HEK293 (cell line): ENCODE data around the gene SYN1.
A peak's percentile ranks its signal among the peaks of the same experiment; 100 is the strongest.

Experiments
- CTCF ChIA-PET: fragments of 350-600 bp; formaldehyde crosslinking; extraction: SDS; loops from one replicate; lab custom pipeline; 2021; ENCODE audit warnings: antibody characterized with exemption; lab: Yijun Ruan, JAX
- POLR2A ChIA-PET: fragments of 300-600 bp; formaldehyde crosslinking; extraction: SDS; loops from one replicate; lab custom pipeline; 2020; ENCODE audit warnings: antibody characterized with exemption, inconsistent platforms; lab: Yijun Ruan, JAX
- H3K27ac ChIP-seq: fragments of 200-500 bp; sonication (Bioruptor generic); 2 replicates; pipeline ENCODE4 v1.5.1; 2014; ENCODE audit warnings: low read depth, low read length, control low read depth, inconsistent platforms; ENCODE audit errors: extremely low read depth
- H3K36me3 ChIP-seq, 2 experiments: fragments of 200-500 bp in 1 of 2; sonication (Bioruptor generic) in 1 of 2; 1 replicate in 1 of 2; 2 replicates in 1 of 2; pipeline ENCODE4 v1.5.1; 2014 to 2017; ENCODE audit warnings: inconsistent platforms in 2 of 2, low read length in 2 of 2; ENCODE audit not compliant: control insufficient read depth in 2 of 2, insufficient read depth in 1 of 2
- H3K4me1 ChIP-seq: fragments of 200-500 bp; sonication (Bioruptor generic); 2 replicates; pipeline ENCODE4 v1.5.1; 2014; ENCODE audit warnings: mild to moderate bottlenecking, low read length, inconsistent platforms; ENCODE audit not compliant: control insufficient read depth, insufficient read depth
- H3K4me3 ChIP-seq: 2 replicates; pipeline ENCODE4 v1.5.1; 2011; ENCODE audit warnings: low read depth, mild to moderate bottlenecking, control low read depth, low read length, moderate library complexity
- H3K9me3 ChIP-seq: fragments of 200-500 bp; sonication (Bioruptor generic); 2 replicates; pipeline ENCODE4 v1.5.1; 2014; ENCODE audit warnings: low read depth, low read length, inconsistent platforms; ENCODE audit not compliant: control insufficient read depth, insufficient read depth
- FEZF1 ChIP-seq: fragments of 450-650 bp; formaldehyde crosslinking; IDR thresholded peaks from 2 replicates; pipeline ENCODE4 v1.5.1; 2016; ENCODE audit warnings: missing biosample characterization, missing genetic modification characterization
- GLI4 ChIP-seq: fragments of 450-650 bp; formaldehyde crosslinking; IDR thresholded peaks from 2 replicates; pipeline ENCODE4 v1.5.1; 2016; ENCODE audit warnings: missing biosample characterization, missing genetic modification characterization
- GLIS2 ChIP-seq: fragments of 450-650 bp; formaldehyde crosslinking; IDR thresholded peaks from 2 replicates; pipeline ENCODE4 v1.5.1; 2016; ENCODE audit warnings: missing biosample characterization, missing genetic modification characterization
- IKZF3 ChIP-seq: fragments of 450-650 bp; IDR thresholded peaks from 2 replicates; pipeline ENCODE4 v1.5.0; 2018; ENCODE audit warnings: missing biosample characterization, mild to moderate bottlenecking, missing genetic modification characterization, moderate library complexity
- KLF9 ChIP-seq: fragments of 450-650 bp; formaldehyde crosslinking; IDR thresholded peaks from 2 replicates; pipeline ENCODE4 v1.5.1; 2016; ENCODE audit warnings: missing biosample characterization, missing genetic modification characterization, low read depth
- MZF1 ChIP-seq: fragments of 450-650 bp; formaldehyde crosslinking; IDR thresholded peaks from 2 replicates; pipeline ENCODE4 v1.5.1; 2017; ENCODE audit warnings: missing biosample characterization, missing genetic modification characterization, borderline replicate concordance
- RBAK ChIP-seq: fragments of 450-650 bp; formaldehyde crosslinking; IDR thresholded peaks from 2 replicates; pipeline ENCODE4 v1.5.1; 2016; ENCODE audit warnings: missing biosample characterization, missing genetic modification characterization
- SP2 ChIP-seq: fragments of 450-650 bp; formaldehyde crosslinking; IDR thresholded peaks from 2 replicates; pipeline ENCODE4 v1.5.1; 2016; ENCODE audit warnings: missing biosample characterization, missing genetic modification characterization
- SP3 ChIP-seq: fragments of 450-650 bp; formaldehyde crosslinking; IDR thresholded peaks from 2 replicates; pipeline ENCODE4 v1.5.1; 2016; ENCODE audit warnings: missing biosample characterization, missing genetic modification characterization
- SP7 ChIP-seq: fragments of 450-650 bp; formaldehyde crosslinking; IDR thresholded peaks from 2 replicates; pipeline ENCODE4 v1.5.1; 2016; ENCODE audit warnings: missing biosample characterization, missing genetic modification characterization
- ZBTB44 ChIP-seq: fragments of 450-650 bp; IDR thresholded peaks from 2 replicates; pipeline ENCODE4 v1.5.1; 2018; ENCODE audit warnings: missing biosample characterization, mild to moderate bottlenecking, missing genetic modification characterization
- ZBTB48 ChIP-seq: fragments of 450-650 bp; formaldehyde crosslinking; IDR thresholded peaks from 2 replicates; pipeline ENCODE4 v1.5.1; 2016; ENCODE audit warnings: missing biosample characterization, missing genetic modification characterization
- ZBTB49 ChIP-seq: fragments of 450-650 bp; formaldehyde crosslinking; IDR thresholded peaks from 2 replicates; pipeline ENCODE4 v1.5.1; 2016; ENCODE audit warnings: missing biosample characterization, missing genetic modification characterization, low read depth
- ZEB2 ChIP-seq: fragments of 450-650 bp; formaldehyde crosslinking; IDR thresholded peaks from 2 replicates; pipeline ENCODE4 v1.5.1; 2016; ENCODE audit warnings: missing biosample characterization, missing genetic modification characterization
- ZFHX2 ChIP-seq: fragments of 450-650 bp; formaldehyde crosslinking; conservative IDR thresholded peaks from 2 replicates; pipeline ENCODE4 v1.5.1; 2016; ENCODE audit warnings: missing biosample characterization, missing genetic modification characterization
- ZIC2 ChIP-seq: fragments of 450-650 bp; formaldehyde crosslinking; IDR thresholded peaks from 2 replicates; pipeline ENCODE4 v1.5.1; 2016; ENCODE audit warnings: missing biosample characterization, missing genetic modification characterization
- ZNF114 ChIP-seq: fragments of 450-650 bp; formaldehyde crosslinking; IDR thresholded peaks from 2 replicates; pipeline ENCODE4 v1.5.0; 2017; ENCODE audit warnings: missing biosample characterization, missing genetic modification characterization
- ZNF23 ChIP-seq: fragments of 450-650 bp; formaldehyde crosslinking; IDR thresholded peaks from 2 replicates; pipeline ENCODE4 v1.5.1; 2016; ENCODE audit warnings: missing biosample characterization, missing genetic modification characterization, borderline replicate concordance
- ZNF248 ChIP-seq: fragments of 450-650 bp; formaldehyde crosslinking; IDR thresholded peaks from 2 replicates; pipeline ENCODE4 v1.5.1; 2017; ENCODE audit warnings: missing biosample characterization, missing genetic modification characterization
- ZNF350 ChIP-seq: fragments of 450-650 bp; formaldehyde crosslinking; IDR thresholded peaks from 2 replicates; pipeline ENCODE4 v1.5.0; 2017; ENCODE audit warnings: missing biosample characterization, mild to moderate bottlenecking, missing genetic modification characterization
- ZNF391 ChIP-seq: fragments of 450-650 bp; formaldehyde crosslinking; IDR thresholded peaks from 2 replicates; pipeline ENCODE4 v1.5.1; 2016; ENCODE audit warnings: low read depth, missing biosample characterization, missing genetic modification characterization, borderline replicate concordance
- ZNF416 ChIP-seq: fragments of 450-650 bp; formaldehyde crosslinking; IDR thresholded peaks from 2 replicates; pipeline ENCODE4 v1.5.1; 2016; ENCODE audit warnings: missing biosample characterization, missing genetic modification characterization
- ZNF514 ChIP-seq: fragments of 450-650 bp; formaldehyde crosslinking; IDR thresholded peaks from 2 replicates; pipeline ENCODE4 v1.5.1; 2016; ENCODE audit warnings: missing biosample characterization, missing genetic modification characterization
- ZNF555 ChIP-seq: fragments of 450-650 bp; formaldehyde crosslinking; conservative IDR thresholded peaks from 2 replicates; pipeline ENCODE4 v1.5.1; 2017; ENCODE audit warnings: missing biosample characterization, mild to moderate bottlenecking, missing genetic modification characterization, inconsistent platforms
- ZNF558 ChIP-seq: fragments of 450-650 bp; formaldehyde crosslinking; IDR thresholded peaks from 2 replicates; pipeline ENCODE4 v1.5.1; 2016; ENCODE audit warnings: missing biosample characterization, missing genetic modification characterization
- ZNF561 ChIP-seq: fragments of 450-650 bp; IDR thresholded peaks from 2 replicates; pipeline ENCODE4 v1.5.1; 2018; ENCODE audit warnings: missing biosample characterization, missing genetic modification characterization, borderline replicate concordance
- ZNF660 ChIP-seq: fragments of 450-650 bp; IDR thresholded peaks from 2 replicates; pipeline ENCODE4 v1.5.1; 2018; ENCODE audit warnings: missing biosample characterization, mild to moderate bottlenecking, missing genetic modification characterization
- ZNF677 ChIP-seq: fragments of 450-650 bp; IDR thresholded peaks from 2 replicates; pipeline ENCODE4 v1.5.0; 2018; ENCODE audit warnings: missing biosample characterization, mild to moderate bottlenecking, missing genetic modification characterization, moderate library complexity
- ZNF792 ChIP-seq: fragments of 450-650 bp; formaldehyde crosslinking; IDR thresholded peaks from 2 replicates; pipeline ENCODE4 v1.5.1; 2016; ENCODE audit warnings: missing biosample characterization, missing genetic modification characterization
- ZNF843 ChIP-seq: fragments of 450-650 bp; formaldehyde crosslinking; IDR thresholded peaks from 2 replicates; pipeline ENCODE4 v1.5.1; 2016; ENCODE audit warnings: missing biosample characterization, missing genetic modification characterization
- ZSCAN30 ChIP-seq: fragments of 450-650 bp; IDR thresholded peaks from 2 replicates; pipeline ENCODE4 v1.5.1; 2018; ENCODE audit warnings: missing biosample characterization, mild to moderate bottlenecking, missing genetic modification characterization, moderate library complexity

SYN1 gene

DNA sequence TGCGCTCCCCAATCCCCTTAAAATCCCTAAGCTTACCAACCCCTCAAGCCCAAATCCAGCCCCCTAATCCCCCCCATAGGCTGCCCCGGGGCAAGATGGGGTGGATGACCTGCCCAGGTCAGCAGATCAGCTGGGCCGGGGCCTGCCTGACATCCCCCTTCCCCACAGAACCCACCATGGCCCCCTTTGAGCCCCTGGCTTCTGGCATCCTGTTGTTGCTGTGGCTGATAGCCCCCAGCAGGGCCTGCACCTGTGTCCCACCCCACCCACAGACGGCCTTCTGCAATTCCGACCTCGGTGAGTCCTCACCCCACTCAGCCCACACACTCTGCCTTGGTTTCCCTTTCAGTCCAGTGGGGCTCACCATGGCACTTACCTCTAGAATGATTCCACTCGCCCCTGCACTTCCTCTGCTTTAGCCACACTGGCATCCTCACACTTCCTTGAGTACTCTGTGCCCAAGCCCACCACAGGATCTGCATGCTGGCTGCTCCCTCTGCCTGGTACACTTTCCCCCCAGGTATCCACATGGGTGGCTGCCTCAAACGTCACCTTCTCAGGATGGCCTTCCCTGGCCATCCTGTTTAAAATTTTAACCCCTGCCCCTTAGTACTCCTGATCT, 36.3 kb downstream of the SYN1 start (continued):
- TF ChIP-seq RBAK (no peak), ZNF416 (no peak), ZFHX2 (tag by site-specific recombination) (peak; percentile 24), ZNF555 (tag by site-specific recombination) (no peak), ZBTB48 (no peak), ZNF391 (tag by site-specific recombination) (no peak), ZNF114 (tag by site-specific recombination) (no peak), ZNF677 (tag by site-specific recombination) (no peak)
- TF ChIP-seq, all 188 proteins: peak for 2

DNA sequence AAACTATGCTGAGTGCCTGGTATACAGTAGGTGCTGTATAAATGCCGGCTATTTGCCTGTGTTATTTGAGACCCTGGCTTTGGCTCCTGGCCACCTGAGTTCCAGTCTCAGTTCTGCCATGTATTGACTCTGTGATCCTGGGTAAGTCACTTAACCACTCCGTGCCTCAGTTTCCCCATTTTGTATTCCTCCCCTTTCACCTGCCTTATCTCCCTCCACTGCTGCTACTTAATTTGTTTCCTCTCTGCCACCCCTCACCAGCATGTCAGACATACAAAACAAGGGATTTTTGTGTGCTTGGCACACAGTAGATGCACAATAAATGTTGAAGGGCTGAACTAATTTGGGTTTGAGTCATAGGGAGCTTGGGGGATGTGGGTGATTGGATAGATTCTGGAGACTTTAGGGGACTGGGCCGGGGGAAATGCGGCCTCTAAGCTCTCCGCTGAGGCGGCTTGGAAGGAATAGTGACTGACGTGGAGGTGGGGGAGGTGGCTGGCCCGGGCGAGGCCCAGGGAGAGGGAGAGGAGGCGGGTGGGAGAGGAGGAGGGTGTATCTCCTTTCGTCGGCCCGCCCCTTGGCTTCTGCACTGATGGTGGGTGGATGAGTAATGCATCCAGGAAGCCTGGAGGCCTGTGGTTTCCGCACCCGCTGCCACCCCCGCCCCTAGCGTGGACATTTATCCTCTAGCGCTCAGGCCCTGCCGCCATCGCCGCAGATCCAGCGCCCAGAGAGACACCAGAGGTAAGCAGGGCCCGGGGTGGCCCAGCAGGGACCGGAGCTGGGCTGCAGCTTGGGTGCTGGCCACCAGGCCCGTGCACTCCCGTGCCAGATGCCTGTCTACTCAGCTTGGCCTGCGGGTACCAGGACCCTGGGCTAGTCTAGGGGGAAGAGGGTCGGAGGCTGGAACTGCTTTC, 37.7 kb downstream of the SYN1 start, which contains the start of gene TIMP1:
Gene TIMP1, plus strand, starts transcription at position 706 of the 917 bp plus-strand sequence. CDS start 980 bp downstream, outside the sequence.
- POLR2A ChIA-PET = interaction anchor here (0.7 to 1.1 kb wide), 4 partner anchors 9 to 909 kb away, joined by 3 to 4 read pairs (median 3); partner anchors contain the start of gene ELK1
- Histone ChIP-seq H3K4me1 (no peaks in the 10 kb centered on the region; the same call in 1 of the 2 replicates), H3K4me3 (peak within 1 kb of the TSS; percentile 66), H3K9me3 (no peaks in the 10 kb centered on the region), H3K36me3 (peaks cover 0 to 33% of the 10 kb centered on the region in 2 experiments; a peak in 1 of 3 replicates), H3K27ac (peak within 1 kb of the TSS; percentile 49; the same call in 1 of the 2 replicates)
- CTCF ChIA-PET = interaction anchor here (0.6 to 1.4 kb wide), 6 partner anchors 14 to 665 kb away, joined by 3 to 6 read pairs (median 3); no protein-coding TSS in a partner anchor
- peak; percentile 96 for TF ChIP-seq SP2 (tag by site-specific recombination)
- 0 out of 2 replicates have a peak, but pooled peaks have one; percentile 25 for TF ChIP-seq MZF1 (tag by site-specific recombination)
- no peak for TF ChIP-seq FEZF1
- no peak for TF ChIP-seq ZNF23 (tag by site-specific recombination)
- peak; percentile 54; the same call in 1 of the 2 replicates for TF ChIP-seq ZBTB48
- peak; percentile 98 for TF ChIP-seq ZNF792
- 0 out of 2 replicates have a peak, but pooled peaks have one; percentile 39 for TF ChIP-seq ZSCAN30 (tag by site-specific recombination)
- TF ChIP-seq ZBTB49 (tag by site-specific recombination) = no peak
- 0 out of 2 replicates have a peak, but pooled peaks have one; percentile 50 for TF ChIP-seq ZBTB44
- 0 out of 2 replicates have a peak, but pooled peaks have one; percentile 66 for TF ChIP-seq SP7 (tag by site-specific recombination)
- peak; percentile 66 for TF ChIP-seq IKZF3 (tag by site-specific recombination)
- TF ChIP-seq ZNF843 = no peak
- peak; percentile 56 for TF ChIP-seq ZIC2 (tag by site-specific recombination)
- 0 out of 2 replicates have a peak, but pooled peaks have one; percentile 77 for TF ChIP-seq ZNF561 (tag by site-specific recombination)
- no peak for TF ChIP-seq ZNF558 (tag by site-specific recombination)
- TF ChIP-seq GLI4 (tag by site-specific recombination) = no peak
- no peak for TF ChIP-seq ZNF416
- 0 out of 2 replicates have a peak, but pooled peaks have one; percentile 57 for TF ChIP-seq ZEB2 (tag by site-specific recombination)
- TF ChIP-seq GLIS2 (tag by site-specific recombination) = peak; percentile 87
- no peak for TF ChIP-seq ZNF350 (tag by site-specific recombination)
- peak; percentile 69; the same call in 1 of the 2 replicates for TF ChIP-seq ZNF660
- no peak for TF ChIP-seq ZNF514
- no peak for TF ChIP-seq ZNF248 (tag by site-specific recombination)
- TF ChIP-seq KLF9 (tag by site-specific recombination) = peak; percentile 47; the same call in 1 of the 2 replicates
- TF ChIP-seq SP3 = peak; percentile 76
